HUES64 (cell line): ENCODE data around the gene WBP1L.

ENCODE experiments used
- H3K27ac ChIP-seq: 2 replicates; pipeline ENCODE4 v1.7.0; 2013; ENCODE audit warnings: low read depth, low read length, inconsistent platforms
- H3K27me3 ChIP-seq: 2 replicates; pipeline ENCODE4 v1.6.1; 2013; ENCODE audit warnings: mild to moderate bottlenecking, low read length; ENCODE audit not compliant: insufficient read depth
- H3K36me3 ChIP-seq: 2 replicates; pipeline ENCODE4 v1.6.1; 2013; ENCODE audit warnings: mild to moderate bottlenecking, low read length; ENCODE audit not compliant: insufficient read depth
- H3K4me1 ChIP-seq: 2 replicates; pipeline ENCODE4 v1.6.1; 2013; ENCODE audit warnings: mild to moderate bottlenecking, low read length, moderate library complexity; ENCODE audit not compliant: insufficient read depth
- H3K4me3 ChIP-seq: 2 replicates; pipeline ENCODE4 v1.5.1; 2013; ENCODE audit warnings: mild to moderate bottlenecking, low read length, moderate library complexity
- H3K9ac ChIP-seq: 2 replicates; pipeline ENCODE4 v1.6.1; 2013; ENCODE audit warnings: mild to moderate bottlenecking, low read depth, low read length
- H3K9me3 ChIP-seq: 2 replicates; pipeline ENCODE4 v1.6.1; 2013; ENCODE audit warnings: low read depth, low read length; ENCODE audit not compliant: insufficient read depth
- WGBS: fragments of 150-250, 120-280 bp; methylation state at CpG from one replicate; pipeline ENCODE4 v1.1.7; 2013; ENCODE audit warnings: missing lambda C conversion rate; 5-methylcytosine and 5-hydroxymethylcytosine counted together

Gene WBP1L

DNA sequence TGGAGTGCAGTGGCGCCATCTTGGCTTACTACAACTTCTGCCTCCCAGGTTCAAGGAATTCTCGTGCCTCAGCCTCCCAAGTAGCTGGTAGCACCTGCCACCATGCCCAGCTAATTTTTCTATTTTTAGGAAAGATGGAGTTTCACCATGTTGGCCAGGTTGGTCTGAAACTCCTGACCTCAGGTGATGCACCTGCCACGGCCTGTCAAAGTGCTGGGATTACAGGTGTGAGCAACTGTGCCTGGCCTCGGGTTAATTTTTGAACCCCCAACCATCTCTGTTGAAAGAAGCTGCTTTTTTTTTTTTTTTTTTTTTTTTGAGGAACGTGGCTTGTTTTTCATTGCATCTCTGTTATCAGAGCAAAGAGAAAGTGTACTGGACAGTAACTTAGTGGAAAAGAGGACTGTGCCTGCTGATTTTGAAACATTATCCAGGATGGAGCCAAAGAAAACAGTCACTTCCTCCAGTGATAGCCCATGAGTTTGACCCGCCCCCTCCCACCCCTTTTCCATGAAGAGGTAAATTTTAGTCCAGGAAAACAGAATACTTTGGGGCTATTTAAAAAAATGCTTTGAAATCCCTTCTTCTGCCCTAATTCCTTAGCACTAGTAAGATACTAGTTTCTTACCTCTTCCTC lies 38.3 kb downstream of the WBP1L start:
- Histone ChIP-seq H3K9ac (no peak overlapping the region), H3K36me3 (no peaks in the 10 kb centered on the region), H3K27ac (no peak overlapping the region), H3K27me3 (no peaks in the 10 kb centered on the region), H3K4me1 (peaks cover 46% of the 10 kb centered on the region), H3K9me3 (no peaks in the 10 kb centered on the region), H3K4me3 (no peak overlapping the region)
- WGBS = over 99% methylated on average over 5 of the region's 6 CpGs

- 87% methylated on average over 18 of the region's 18 CpGs for WGBS
- no peaks in the 10 kb centered on the region for H3K9me3 ChIP-seq
- H3K27ac ChIP-seq = no peak overlapping the region
- H3K36me3 ChIP-seq = no peaks in the 10 kb centered on the region
- no peaks in the 10 kb centered on the region for H3K27me3 ChIP-seq
- no peak overlapping the region for H3K9ac ChIP-seq
- peaks cover 38% of the 10 kb centered on the region for H3K4me1 ChIP-seq
- H3K4me3 ChIP-seq = no peak overlapping the region
Measured at GRCh38 chr10:102782673-102783551, 39.2 kb downstream of the WBP1L start.

DNA sequence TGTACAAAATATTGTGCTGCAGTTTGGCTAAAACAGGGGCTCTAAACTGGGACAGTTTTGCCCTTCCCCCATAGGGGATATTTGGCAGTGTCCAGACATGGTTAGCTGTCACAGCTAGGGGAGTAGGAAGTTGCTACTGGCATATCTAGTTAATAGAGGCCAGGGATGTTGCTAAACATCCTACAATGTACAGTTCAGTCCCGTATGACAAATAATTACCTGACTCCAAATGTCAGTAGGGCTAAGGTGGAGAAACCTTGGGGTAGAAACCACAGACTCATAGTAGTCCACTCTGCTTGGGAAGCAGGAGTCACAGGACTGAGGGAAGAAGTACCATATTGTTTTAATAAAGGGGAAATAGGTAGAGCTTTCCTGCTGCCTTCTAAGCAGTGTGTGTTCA lies 39.8 kb downstream of the WBP1L start:
- no peaks in the 10 kb centered on the region for H3K27me3 ChIP-seq
- no peak overlapping the region for H3K27ac ChIP-seq
- no peaks in the 10 kb centered on the region for H3K36me3 ChIP-seq
- no peak overlapping the region for H3K9ac ChIP-seq
- no peaks in the 10 kb centered on the region for H3K9me3 ChIP-seq
- 100% methylated on average over 1 of the region's 1 CpG for whole genome bisulfite sequencing
- H3K4me1 ChIP-seq = peaks cover 32% of the 10 kb centered on the region
- no peak overlapping the region for H3K4me3 ChIP-seq

DNA sequence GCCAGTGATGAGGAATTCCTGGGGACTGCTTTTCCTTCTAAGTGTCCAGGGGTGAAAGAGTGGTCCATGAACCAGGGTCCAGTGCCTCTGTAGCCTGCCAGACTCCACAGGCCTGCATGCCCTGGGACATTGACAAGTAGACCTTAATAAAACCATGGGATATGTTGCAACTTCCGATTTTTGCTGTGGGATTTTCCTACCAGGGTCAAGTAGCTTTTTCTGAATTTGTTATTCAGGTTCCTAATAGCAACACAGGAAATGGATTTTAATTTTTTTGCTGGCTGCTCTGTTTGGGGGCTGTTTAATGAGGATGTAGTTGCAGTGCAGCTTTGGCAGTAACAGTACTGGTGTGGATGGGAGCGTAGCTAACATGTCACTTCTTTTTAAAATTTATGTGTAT lies 42.1 kb downstream of the WBP1L start:
- Histone ChIP-seq H3K36me3 (no peaks in the 10 kb centered on the region), H3K27me3 (no peaks in the 10 kb centered on the region), H3K9me3 (0 out of 2 replicates have a peak, but pooled peaks cover 2% of the 10 kb centered on the region), H3K9ac (no peak overlapping the region), H3K4me3 (no peak overlapping the region), H3K4me1 (peaks cover 19% of the 10 kb centered on the region), H3K27ac (no peak overlapping the region)
- 100% methylated on average over 2 of the region's 2 CpGs for WGBS

GRCh38 chr10:102791754-102792395 lies 48.1 kb downstream of the WBP1L start:
- H3K36me3 ChIP-seq = no peaks in the 10 kb centered on the region
- no peak overlapping the region for H3K4me3 ChIP-seq
- H3K27me3 ChIP-seq = no peaks in the 10 kb centered on the region
- no peak overlapping the region for H3K9ac ChIP-seq
- H3K4me1 ChIP-seq = peaks cover 3% of the 10 kb centered on the region; the same call in 1 of the 2 replicates
- H3K27ac ChIP-seq = no peak overlapping the region
- H3K9me3 ChIP-seq = 0 out of 2 replicates have a peak, but pooled peaks cover 2% of the 10 kb centered on the region
- WGBS = 95% methylated on average over 8 of the region's 8 CpGs

DNA sequence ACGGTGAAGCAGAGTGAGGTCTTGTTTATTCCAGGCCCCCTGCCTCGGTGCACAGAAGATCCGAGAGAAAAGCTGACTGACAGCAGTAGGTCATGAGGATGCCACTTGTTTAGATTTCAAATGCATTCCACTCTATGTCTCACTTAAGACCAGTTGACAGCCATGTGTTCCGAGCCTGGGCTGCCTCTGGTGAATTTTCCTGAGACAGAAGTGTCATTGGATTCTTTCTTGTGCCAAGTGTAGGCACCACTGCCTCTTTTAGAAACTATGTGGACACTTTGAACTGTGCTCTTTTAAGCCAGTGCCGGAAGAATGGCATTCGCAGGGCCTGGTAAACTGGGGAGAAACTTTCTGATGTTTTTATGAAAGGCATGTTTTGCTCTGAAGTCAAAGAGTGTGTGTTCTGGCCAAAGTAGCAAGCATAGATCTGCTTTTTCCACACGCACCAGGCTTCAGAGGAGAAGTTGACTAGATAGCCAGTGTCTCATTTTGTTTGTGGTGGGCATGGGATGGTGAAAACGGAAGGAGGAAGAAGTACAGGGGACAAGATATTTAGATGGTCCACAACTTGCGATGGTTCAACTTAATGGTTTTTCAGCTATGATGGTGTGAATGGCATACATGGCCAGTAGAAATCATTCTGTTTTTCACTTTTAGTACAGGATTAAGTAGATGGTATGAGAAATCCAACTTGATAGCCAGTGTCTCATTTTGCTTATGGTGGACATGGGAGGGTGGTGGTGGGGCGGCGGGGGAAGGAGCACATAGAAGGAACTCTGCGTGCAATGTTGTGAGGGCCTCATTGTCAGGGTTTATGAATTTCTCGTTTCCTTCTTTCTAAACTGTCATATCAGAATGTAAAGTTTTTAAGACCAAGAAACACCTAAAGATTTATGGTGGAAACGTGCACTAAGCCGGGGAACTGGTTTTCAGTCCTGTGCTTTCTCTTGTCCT lies 52.0 kb downstream of the WBP1L start:
- Histone ChIP-seq H3K9ac (no peak overlapping the region), H3K36me3 (peaks cover 11% of the 10 kb centered on the region), H3K27ac (no peak overlapping the region), H3K4me3 (no peak overlapping the region), H3K9me3 (no peaks in the 10 kb centered on the region), H3K27me3 (no peaks in the 10 kb centered on the region), H3K4me1 (peaks cover 17% of the 10 kb centered on the region)
- WGBS = 81% methylated on average over 15 of the region's 15 CpGs

DNA sequence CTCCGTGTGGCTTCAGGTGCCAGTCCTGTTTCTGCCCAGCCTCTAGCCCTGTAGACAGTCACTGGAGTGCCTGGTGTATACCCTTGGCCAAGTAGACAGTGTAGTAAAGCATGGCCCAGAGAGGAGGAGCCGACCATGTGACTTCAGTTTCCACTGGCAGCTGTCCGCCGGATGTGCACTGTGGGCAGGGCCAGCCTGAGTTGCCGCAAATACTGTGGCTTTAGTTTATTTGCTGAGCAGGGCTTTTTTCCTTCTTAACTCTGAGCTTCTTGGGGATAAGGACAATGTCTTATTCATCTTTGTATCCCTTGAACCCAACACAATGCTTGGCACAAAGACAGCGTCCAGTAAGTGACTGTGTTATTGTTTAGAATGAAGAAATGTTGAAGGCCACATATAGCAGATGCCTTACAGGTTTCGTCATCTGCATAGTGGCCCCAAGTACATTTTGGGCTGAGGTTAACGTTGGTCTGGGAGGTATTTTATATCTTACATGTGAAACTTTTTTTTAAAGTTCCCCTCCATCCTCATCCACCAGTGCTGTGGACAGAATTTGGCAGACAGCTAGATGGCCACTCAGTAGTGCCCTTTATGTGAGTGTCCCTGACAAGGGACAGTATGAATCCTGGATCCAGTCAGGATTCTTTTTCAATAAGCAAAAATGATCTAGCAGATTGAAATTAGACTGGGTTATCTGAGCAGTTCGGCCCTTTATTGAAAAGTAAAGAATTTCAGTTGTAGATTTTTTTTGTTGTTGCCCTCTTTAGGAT lies 52.8 kb downstream of the WBP1L start:
- no peak overlapping the region for H3K27ac ChIP-seq
- H3K36me3 ChIP-seq = peaks cover 11% of the 10 kb centered on the region
- H3K9me3 ChIP-seq = no peaks in the 10 kb centered on the region
- 89% methylated on average over 8 of the region's 9 CpGs for WGBS
- H3K4me3 ChIP-seq = no peak overlapping the region
- H3K27me3 ChIP-seq = no peaks in the 10 kb centered on the region
- H3K4me1 ChIP-seq = peaks cover 26% of the 10 kb centered on the region
- no peak overlapping the region for H3K9ac ChIP-seq

DNA sequence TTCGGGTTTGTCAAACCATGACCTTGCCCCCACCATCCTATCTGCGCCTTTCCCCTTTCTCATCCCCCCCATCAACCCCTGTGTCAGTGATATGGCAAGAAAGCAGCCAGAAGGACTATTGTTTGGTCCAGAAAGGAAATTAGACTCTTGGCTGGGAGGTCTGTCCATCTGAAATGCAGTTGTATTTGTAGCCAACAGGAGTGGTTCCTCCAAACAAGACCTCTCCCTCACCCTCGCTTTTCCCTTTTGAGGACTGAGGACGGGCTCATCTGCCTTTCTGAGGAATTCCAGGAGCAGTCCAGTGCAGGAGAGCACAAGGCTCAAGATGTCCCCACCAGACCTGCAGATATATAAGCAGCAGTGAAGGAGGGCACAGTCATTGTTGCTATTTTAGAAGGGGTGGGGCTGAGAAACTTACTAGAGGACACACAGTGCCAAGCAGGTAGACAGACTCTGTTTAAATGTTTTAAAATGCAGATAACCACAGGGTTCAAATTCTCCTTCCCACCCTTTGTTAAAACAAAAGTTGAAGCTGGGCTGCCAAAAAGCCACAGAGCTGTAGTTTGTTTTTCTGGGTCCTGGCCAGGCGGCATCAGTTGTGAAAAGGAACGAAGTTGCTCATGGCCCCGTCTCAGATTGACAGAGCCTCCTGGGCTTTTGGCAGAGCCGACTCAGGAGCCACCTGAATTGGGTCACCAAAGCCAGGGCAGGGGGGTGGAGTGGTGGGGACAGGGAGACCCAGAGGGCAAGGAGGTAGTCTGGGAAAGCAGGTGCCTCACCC lies 56.1 kb downstream of the WBP1L start:
- 87% methylated on average over 8 of the region's 8 CpGs for WGBS
- Histone ChIP-seq H3K9ac (no peak overlapping the region), H3K9me3 (peaks cover 4% of the 10 kb centered on the region), H3K27ac (peak overlapping the region; percentile 74; the same call in 1 of the 2 replicates), H3K4me3 (no peak overlapping the region), H3K4me1 (peaks cover 46% of the 10 kb centered on the region), H3K27me3 (no peaks in the 10 kb centered on the region), H3K36me3 (peaks cover 15% of the 10 kb centered on the region)

- peaks cover 4% of the 10 kb centered on the region for H3K9me3 ChIP-seq
- H3K36me3 ChIP-seq = peaks cover 15% of the 10 kb centered on the region
- H3K27me3 ChIP-seq = no peaks in the 10 kb centered on the region
- WGBS = 84% methylated on average over 10 of the region's 10 CpGs
- H3K27ac ChIP-seq = peak overlapping the region; percentile 74; the same call in 1 of the 2 replicates
- H3K9ac ChIP-seq = no peak overlapping the region
- H3K4me3 ChIP-seq = no peak overlapping the region
- H3K4me1 ChIP-seq = peaks cover 46% of the 10 kb centered on the region
Measured at GRCh38 chr10:102800611-102801335, 57.0 kb downstream of the WBP1L start.
